C4-2B (cell line): ENCODE measurements around the gene ZNF277.

Source experiments
- ZFX ChIP-seq: fragments of 450-650 bp; IDR thresholded peaks from 2 replicates; pipeline ENCODE4 v1.6.1; 2017
- TF ChIP-seq, protein P1 (sequence below): fragments of 450-650 bp; conservative IDR thresholded peaks from 2 replicates; pipeline ENCODE4 v1.5.1; 2017; ENCODE audit warnings: mild to moderate bottlenecking

GRCh38 chr7:112390167-112390566 lies 183.7 kb downstream of the ZNF277 start:
- TF ChIP-seq, protein P1, sequence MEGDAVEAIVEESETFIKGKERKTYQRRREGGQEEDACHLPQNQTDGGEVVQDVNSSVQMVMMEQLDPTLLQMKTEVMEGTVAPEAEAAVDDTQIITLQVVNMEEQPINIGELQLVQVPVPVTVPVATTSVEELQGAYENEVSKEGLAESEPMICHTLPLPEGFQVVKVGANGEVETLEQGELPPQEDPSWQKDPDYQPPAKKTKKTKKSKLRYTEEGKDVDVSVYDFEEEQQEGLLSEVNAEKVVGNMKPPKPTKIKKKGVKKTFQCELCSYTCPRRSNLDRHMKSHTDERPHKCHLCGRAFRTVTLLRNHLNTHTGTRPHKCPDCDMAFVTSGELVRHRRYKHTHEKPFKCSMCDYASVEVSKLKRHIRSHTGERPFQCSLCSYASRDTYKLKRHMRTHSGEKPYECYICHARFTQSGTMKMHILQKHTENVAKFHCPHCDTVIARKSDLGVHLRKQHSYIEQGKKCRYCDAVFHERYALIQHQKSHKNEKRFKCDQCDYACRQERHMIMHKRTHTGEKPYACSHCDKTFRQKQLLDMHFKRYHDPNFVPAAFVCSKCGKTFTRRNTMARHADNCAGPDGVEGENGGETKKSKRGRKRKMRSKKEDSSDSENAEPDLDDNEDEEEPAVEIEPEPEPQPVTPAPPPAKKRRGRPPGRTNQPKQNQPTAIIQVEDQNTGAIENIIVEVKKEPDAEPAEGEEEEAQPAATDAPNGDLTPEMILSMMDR = no peak
- no peak for TF ChIP-seq ZFX
